Adipocyte (in vitro differentiated cells): ENCODE results near the gene MAOB.
A peak's percentile ranks its signal among the peaks of the same experiment; 100 is the strongest.

Experiments
- DNase-seq: peaks from one replicate; pipeline ENCODE4 v3.0.0-alpha.2; 2015; ENCODE audit warnings: low read depth
- H3K27me3 ChIP-seq: replicated peaks from 2 replicates; pipeline ENCODE4 v1.7.0; 2013; ENCODE audit warnings: mild to moderate bottlenecking, low read length, moderate library complexity; ENCODE audit not compliant: control insufficient read depth, insufficient read depth
- H3K36me3 ChIP-seq: 2 replicates; pipeline ENCODE4 v1.7.0; 2013; ENCODE audit warnings: low read length, mild to moderate bottlenecking, moderate library complexity; ENCODE audit not compliant: control insufficient read depth, insufficient read depth, severe bottlenecking
- H3K4me1 ChIP-seq: 2 replicates; pipeline ENCODE4 v1.7.0; 2013; ENCODE audit warnings: mild to moderate bottlenecking, low read length, moderate library complexity; ENCODE audit not compliant: control insufficient read depth, insufficient read depth
- H3K4me3 ChIP-seq: 2 replicates; pipeline ENCODE4 v1.7.0; 2013; ENCODE audit warnings: mild to moderate bottlenecking, low read length, moderate library complexity
- H3K9ac ChIP-seq: 2 replicates; pipeline ENCODE4 v1.7.0; 2013; ENCODE audit warnings: mild to moderate bottlenecking, low read length, moderate library complexity
- H3K9me3 ChIP-seq: 2 replicates; pipeline ENCODE4 v1.7.0; 2013; ENCODE audit warnings: mild to moderate bottlenecking, low read length, moderate library complexity; ENCODE audit not compliant: control insufficient read depth

The MAOB gene

DNA sequence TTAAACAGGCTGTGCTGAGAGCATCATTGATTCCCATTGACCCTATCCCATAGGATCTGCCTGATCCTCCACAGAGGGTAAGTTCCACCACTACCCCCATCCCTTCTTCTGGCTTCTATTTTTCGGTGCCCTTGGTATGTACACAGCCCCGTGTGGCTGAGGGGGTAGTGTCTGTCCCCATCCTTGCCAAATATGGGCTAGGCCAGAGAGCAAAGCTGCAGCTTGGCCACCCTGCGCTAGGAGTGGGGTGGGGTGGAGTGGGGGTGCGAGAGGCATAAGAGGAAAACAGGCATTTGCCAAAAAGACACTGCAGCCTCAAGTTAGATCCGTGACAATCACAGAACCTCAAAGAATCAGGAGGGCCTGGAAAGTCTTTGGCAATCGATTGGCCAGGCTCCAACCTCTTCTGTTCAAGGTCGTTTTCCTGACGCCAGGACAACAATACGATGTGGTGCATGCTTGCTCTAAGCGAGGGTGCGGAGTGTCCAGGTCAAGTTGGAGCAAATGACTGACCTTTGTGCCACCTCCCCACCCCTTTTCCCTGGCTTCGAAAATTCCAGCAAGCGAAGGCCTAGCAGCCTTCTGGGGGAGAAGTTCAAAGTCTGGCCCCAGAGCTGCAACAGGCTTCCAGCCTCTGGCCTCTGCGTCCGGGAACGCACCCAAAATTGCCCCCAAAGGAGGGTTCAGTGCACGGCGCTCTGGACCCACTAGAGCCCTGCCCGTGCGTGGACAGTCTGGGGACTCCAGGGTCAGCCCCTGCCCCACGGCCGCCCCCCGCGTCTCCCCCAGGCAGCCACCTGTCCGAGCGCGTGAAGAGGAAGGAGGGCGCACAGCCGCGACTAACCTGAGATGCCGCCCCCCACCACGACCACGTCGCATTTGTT lies 598 bp downstream of the MAOB start:
- no peak for DNase-seq

DNA sequence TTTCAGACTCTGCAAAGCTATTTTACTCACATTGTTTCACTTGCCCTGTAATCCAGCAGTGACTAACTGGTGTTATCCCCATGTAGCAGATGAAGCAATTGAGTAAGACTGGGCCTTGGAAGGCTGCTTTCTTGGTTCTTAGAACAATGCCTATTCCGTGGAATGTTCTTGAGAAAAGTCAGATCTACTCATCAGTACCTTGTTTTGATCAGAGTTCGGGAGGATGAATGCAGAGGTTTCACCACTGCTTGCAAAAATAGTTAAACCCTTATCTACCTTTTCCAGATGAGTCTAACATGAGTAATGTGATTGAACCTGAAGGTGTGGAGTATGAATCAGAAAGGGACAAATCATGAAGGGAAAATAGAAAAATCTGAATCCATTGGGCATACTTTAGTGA lies 1.8 kb downstream of the MAOB start:
- H3K36me3 ChIP-seq = no peaks in the 10 kb centered on the region
- peaks cover 25% of the 10 kb centered on the region for H3K4me1 ChIP-seq
- no peak overlapping the region for H3K9ac ChIP-seq
- H3K9me3 ChIP-seq = peaks cover 3% of the 10 kb centered on the region
- H3K4me3 ChIP-seq = no peak overlapping the region
- H3K27me3 ChIP-seq = peaks cover 16% of the 10 kb centered on the region
- DNase-seq = no peak

More for the DNA sequence above, 598 bp downstream of the MAOB start:
- Histone ChIP-seq H3K4me1 (peaks cover 25% of the 10 kb centered on the region), H3K4me3 (peak overlapping the region; percentile 62), H3K9ac (peak overlapping the region; percentile 51), H3K27me3 (peaks cover 19% of the 10 kb centered on the region), H3K9me3 (peaks cover 7% of the 10 kb centered on the region), H3K36me3 (no peaks in the 10 kb centered on the region)

DNA sequence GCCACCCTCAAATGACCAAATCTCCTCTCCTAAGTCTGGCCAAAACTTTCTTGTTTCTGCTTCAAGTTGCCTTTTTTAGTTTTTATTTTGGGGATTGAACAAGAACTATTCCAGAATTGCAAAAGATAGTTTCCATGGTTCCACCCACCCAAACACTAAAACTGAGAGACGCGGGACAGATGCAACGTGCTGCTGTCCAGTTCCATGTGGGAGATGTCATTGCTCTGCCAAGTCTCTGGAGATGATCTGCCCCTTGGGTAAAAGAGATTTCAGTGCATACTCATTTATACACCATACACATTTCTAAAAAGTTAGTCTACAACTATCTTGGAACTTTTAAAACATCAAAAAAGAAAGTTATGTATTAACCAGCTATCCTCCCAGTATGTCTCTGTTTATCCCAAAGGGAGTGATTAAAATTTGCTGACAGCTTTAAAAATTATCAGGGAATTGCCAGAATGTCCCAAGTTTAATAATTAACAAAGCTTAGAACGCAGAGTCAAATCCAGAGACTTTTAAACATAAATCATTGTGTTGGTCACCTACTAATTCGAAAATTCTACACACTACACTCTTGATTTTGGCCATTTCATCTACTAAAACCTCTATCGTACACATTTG lies 3.2 kb downstream of the MAOB start:
- Histone ChIP-seq H3K36me3 (no peaks in the 10 kb centered on the region), H3K4me1 (peaks cover 25% of the 10 kb centered on the region), H3K9ac (no peak overlapping the region), H3K4me3 (no peak overlapping the region), H3K9me3 (peaks cover 3% of the 10 kb centered on the region), H3K27me3 (peaks cover 22% of the 10 kb centered on the region)
- DNase-seq = no peak

DNA sequence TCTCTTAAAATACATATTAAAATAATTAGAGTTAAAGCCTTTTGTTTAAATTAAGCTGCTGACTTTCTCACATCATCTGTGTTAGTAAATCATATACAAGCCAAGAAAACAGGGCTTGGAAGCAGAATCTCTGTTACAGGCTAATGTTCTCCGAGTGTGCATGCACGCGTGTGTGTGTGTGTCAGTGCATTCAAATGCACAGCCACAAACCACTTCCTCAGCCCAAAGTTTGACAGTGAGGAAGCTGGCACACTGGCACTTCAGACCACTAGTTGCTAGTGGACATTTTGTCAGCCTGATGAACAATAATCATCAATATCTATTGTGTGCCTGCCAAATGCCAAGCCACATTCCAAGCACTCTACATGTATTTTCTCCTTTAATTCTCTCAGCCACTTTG lies 5.6 kb downstream of the MAOB start:
- Histone ChIP-seq H3K4me1 (peaks cover 23% of the 10 kb centered on the region), H3K9ac (no peak overlapping the region), H3K9me3 (peaks cover 3% of the 10 kb centered on the region), H3K36me3 (no peaks in the 10 kb centered on the region), H3K4me3 (no peak overlapping the region), H3K27me3 (peaks cover 16% of the 10 kb centered on the region)
- no peak for DNase-seq

DNA sequence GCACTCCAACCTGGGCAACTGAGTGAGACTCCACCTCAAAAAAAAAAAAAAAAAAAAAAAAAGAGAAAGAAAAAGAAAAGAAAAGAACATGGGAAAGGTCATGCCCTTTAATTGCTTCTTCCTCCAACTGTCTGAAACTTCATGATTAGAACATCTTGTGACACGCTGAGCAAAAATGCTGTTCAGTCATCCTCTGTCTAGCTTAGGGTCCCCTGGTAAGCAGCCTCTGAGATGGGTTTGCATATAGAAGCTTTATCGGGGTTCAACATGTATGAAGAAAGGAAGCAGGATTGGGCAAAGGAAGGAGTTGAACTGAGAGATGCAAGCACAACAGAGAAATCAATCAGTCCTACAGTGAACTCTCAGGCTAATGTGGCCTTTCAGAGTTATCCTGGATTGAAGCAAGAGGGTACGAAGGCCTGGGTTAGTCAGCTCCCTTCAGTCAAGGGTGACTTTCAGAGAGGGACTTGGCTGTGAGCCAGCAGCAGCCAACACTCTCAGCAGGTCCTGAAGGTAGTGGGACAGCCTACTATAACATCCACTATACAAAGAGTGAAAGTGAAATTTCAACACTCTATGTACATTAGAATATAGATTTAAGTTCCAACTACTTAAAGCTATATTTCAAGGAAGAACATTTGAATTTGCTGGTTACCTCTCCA lies 11.4 kb downstream of the MAOB start:
- Histone ChIP-seq H3K4me1 (no peaks in the 10 kb centered on the region), H3K9me3 (no peaks in the 10 kb centered on the region), H3K36me3 (no peaks in the 10 kb centered on the region), H3K27me3 (peaks cover 9% of the 10 kb centered on the region), H3K4me3 (no peak overlapping the region), H3K9ac (no peak overlapping the region)
- DNase-seq = no peak

DNA sequence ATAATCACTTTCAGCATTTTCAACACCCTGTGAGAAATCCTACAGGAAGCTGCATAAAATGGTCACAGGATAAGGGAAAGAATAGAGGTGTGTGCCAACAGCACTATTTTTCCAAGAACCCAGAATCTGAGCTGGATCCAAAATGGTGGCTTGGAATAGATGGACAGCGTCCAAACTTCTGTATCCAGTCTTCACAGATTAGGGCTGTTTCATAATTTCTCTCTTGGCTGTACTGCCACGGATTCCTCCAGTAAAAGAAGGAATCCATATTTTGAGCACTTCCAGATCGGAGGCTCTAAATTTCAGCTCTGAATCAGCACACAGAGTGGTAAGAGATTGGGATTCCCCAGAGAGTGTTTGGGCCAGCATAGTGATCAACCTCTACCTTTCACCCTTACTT lies 12.2 kb downstream of the MAOB start:
- H3K4me3 ChIP-seq = no peak overlapping the region
- no peaks in the 10 kb centered on the region for H3K4me1 ChIP-seq
- no peaks in the 10 kb centered on the region for H3K36me3 ChIP-seq
- H3K9me3 ChIP-seq = no peaks in the 10 kb centered on the region
- no peak for DNase-seq
- no peak overlapping the region for H3K9ac ChIP-seq
- H3K27me3 ChIP-seq = peaks cover 4% of the 10 kb centered on the region

- Histone ChIP-seq H3K36me3 (no peaks in the 10 kb centered on the region), H3K4me1 (no peaks in the 10 kb centered on the region), H3K27me3 (peaks cover 3% of the 10 kb centered on the region), H3K9ac (no peak overlapping the region), H3K9me3 (no peaks in the 10 kb centered on the region), H3K4me3 (no peak overlapping the region)
- DNase-seq = no peak
Measured at GRCh38 chrX:43868791-43869190, 13.5 kb downstream of the MAOB start.

DNA sequence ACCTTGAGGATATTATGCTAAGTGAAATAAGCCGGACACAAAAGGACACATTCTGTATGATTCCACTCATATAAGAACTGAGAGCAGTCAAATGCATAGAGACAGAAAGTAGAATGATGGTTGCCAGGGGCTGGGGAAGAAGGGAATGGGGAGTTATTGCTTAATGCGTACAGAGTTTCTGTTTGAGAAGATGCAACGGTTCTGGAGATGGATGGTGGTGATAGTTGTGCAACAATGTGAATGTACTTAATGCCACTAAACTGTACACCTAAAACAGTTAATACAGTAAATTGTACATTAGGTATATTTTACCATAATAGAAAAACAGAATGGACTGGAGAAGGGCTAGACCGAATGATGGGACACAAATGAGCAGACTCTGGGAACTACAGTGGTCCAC lies 15.8 kb downstream of the MAOB start:
- Histone ChIP-seq H3K27me3 (no peaks in the 10 kb centered on the region), H3K4me3 (no peak overlapping the region), H3K4me1 (no peaks in the 10 kb centered on the region), H3K36me3 (no peaks in the 10 kb centered on the region), H3K9me3 (no peaks in the 10 kb centered on the region), H3K9ac (no peak overlapping the region)
- no peak for DNase-seq

- H3K27me3 ChIP-seq = no peaks in the 10 kb centered on the region
- H3K36me3 ChIP-seq = no peaks in the 10 kb centered on the region
- H3K4me1 ChIP-seq = peaks cover 2% of the 10 kb centered on the region
- no peaks in the 10 kb centered on the region for H3K9me3 ChIP-seq
- no peak overlapping the region for H3K4me3 ChIP-seq
- no peak for DNase-seq
- no peak overlapping the region for H3K9ac ChIP-seq
Measured at GRCh38 chrX:43865791-43866190, 16.5 kb downstream of the MAOB start.

DNA sequence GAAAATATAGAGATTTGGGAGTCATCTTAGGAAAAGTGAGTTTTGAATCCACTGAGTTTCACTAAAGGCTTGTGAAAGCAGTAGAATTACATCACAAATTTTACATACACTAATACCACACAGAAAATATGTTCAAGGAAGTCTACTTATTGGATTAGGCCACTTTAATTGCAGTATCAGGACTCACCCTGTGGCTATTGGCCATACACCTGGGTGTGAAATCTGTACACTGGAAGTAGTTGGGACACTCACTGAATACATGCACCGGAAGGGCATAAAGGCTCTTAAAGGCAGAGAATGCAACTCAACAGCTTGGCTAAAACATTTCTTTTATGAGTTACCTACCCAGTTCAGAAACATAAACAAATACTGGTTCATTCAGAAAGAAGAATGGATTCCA lies 19.8 kb downstream of the MAOB start:
- Histone ChIP-seq H3K4me1 (peaks cover 4% of the 10 kb centered on the region), H3K36me3 (no peaks in the 10 kb centered on the region), H3K27me3 (peaks cover 11% of the 10 kb centered on the region), H3K9ac (no peak overlapping the region), H3K4me3 (no peak overlapping the region), H3K9me3 (no peaks in the 10 kb centered on the region)
- DNase-seq = no peak

GRCh38 chrX:43861750-43862149 lies 20.5 kb downstream of the MAOB start:
- no peaks in the 10 kb centered on the region for H3K9me3 ChIP-seq
- H3K4me1 ChIP-seq = peaks cover 4% of the 10 kb centered on the region
- DNase-seq = no peak
- no peaks in the 10 kb centered on the region for H3K36me3 ChIP-seq
- no peak overlapping the region for H3K9ac ChIP-seq
- H3K27me3 ChIP-seq = peaks cover 11% of the 10 kb centered on the region
- no peak overlapping the region for H3K4me3 ChIP-seq
